Measurements from ENCODE around the gene LPP. TPM values are rescaled to one million over a fixed set of nuclear protein-coding genes. Genes with fewer than 3 reads are reported as not detected.

LPP gene
- total RNA-seq, 4 donors from 2014 or later, result 207 to 592 (median 406) TPM

DNA sequence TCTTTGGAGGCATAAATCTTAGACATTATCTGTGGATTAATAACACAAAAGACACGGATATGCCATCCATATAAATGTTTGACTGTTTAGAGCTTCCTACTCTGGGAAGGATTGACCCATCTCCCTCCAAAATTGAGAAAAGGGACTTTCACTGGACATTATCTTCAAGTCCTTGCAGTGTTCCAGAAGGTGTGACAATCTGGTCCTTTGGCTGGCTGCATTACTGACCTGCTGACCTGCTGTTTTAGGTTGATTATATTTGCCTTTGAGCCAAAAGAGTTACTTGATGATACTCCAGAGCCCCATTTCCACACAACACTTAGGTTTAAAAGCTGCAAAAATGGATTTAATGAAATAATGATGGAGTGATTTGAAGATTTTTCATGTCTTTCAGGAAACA, 504.6 kb downstream of the LPP start:
- Histone ChIP-seq H3K27ac (no peak overlapping the region), H3K36me3 (no peaks in the 10 kb centered on the region), H3K4me3 (no peak overlapping the region), H3K27me3 (no peaks in the 10 kb centered on the region), H3K9me3 (no peaks in the 10 kb centered on the region), H3K4me1 (peaks cover 0 to 10% (median 2%) of the 10 kb centered on the region in 4 donors)
- no peak for DNase-seq
- TF ChIP-seq POLR2A (IDR thresholded peaks at IDR 0.05) (no peak), EP300 (IDR thresholded peaks at IDR 0.05; ENCODE audit: low read depth) (no peak), POLR2AphosphoS5 (IDR thresholded peaks at IDR 0.05) (no peak)
- TF ChIP-seq, protein P1, sequence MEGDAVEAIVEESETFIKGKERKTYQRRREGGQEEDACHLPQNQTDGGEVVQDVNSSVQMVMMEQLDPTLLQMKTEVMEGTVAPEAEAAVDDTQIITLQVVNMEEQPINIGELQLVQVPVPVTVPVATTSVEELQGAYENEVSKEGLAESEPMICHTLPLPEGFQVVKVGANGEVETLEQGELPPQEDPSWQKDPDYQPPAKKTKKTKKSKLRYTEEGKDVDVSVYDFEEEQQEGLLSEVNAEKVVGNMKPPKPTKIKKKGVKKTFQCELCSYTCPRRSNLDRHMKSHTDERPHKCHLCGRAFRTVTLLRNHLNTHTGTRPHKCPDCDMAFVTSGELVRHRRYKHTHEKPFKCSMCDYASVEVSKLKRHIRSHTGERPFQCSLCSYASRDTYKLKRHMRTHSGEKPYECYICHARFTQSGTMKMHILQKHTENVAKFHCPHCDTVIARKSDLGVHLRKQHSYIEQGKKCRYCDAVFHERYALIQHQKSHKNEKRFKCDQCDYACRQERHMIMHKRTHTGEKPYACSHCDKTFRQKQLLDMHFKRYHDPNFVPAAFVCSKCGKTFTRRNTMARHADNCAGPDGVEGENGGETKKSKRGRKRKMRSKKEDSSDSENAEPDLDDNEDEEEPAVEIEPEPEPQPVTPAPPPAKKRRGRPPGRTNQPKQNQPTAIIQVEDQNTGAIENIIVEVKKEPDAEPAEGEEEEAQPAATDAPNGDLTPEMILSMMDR (IDR thresholded peaks at IDR 0.05), result no peak
- in situ Hi-C loops (cut with MboI; ENCODE audit: low pct_ligation_motif_present in 1 of 4, low pct_unique_long_range_greater_than_20kb in 1 of 4, low sequenced_read_pairs in 3 of 4) (no loop called here), intact Hi-C loops (cut with DNase I; ENCODE audit: low total_unique reads) (no loop called here)
- WGBS, 2 donors (ENCODE audit: low coverage in 1 of 2), result 75 to 100% methylated on average over 1 of the region's 1 CpG

GRCh38 chr3:188659449-188660090, 505.6 kb downstream of the LPP start:
- intact Hi-C loops (cut with DNase I; ENCODE audit: low total_unique reads), result no loop called here
- Histone ChIP-seq H3K27me3 (no peaks in the 10 kb centered on the region), H3K36me3 (no peaks in the 10 kb centered on the region), H3K27ac (no peak overlapping the region), H3K4me3 (no peak overlapping the region), H3K9me3 (no peaks in the 10 kb centered on the region), H3K4me1 (peaks cover 0 to 10% (median 2%) of the 10 kb centered on the region in 4 donors)
- TF ChIP-seq EP300 (IDR thresholded peaks at IDR 0.05; ENCODE audit: low read depth) (no peak), POLR2A (IDR thresholded peaks at IDR 0.05) (no peak), POLR2AphosphoS5 (IDR thresholded peaks at IDR 0.05) (no peak)
- TF ChIP-seq, protein P1 (IDR thresholded peaks at IDR 0.05), result no peak
- no peak for DNase-seq
- 80 to 82% methylated on average over 5 of the region's 5 CpGs for WGBS, 2 donors (ENCODE audit: low coverage in 1 of 2)
- in situ Hi-C loops (cut with MboI; ENCODE audit: low pct_ligation_motif_present in 1 of 4, low pct_unique_long_range_greater_than_20kb in 1 of 4, low sequenced_read_pairs in 3 of 4), result no loop called here

- no peaks in the 10 kb centered on the region for H3K9me3 ChIP-seq
- H3K27me3 ChIP-seq, result no peaks in the 10 kb centered on the region
- TF ChIP-seq POLR2AphosphoS5 (IDR thresholded peaks at IDR 0.05) (no peak), EP300 (IDR thresholded peaks at IDR 0.05; ENCODE audit: low read depth) (no peak), POLR2A (IDR thresholded peaks at IDR 0.05) (no peak)
- TF ChIP-seq, protein P1 (IDR thresholded peaks at IDR 0.05), result no peak
- DNase-seq, result no peak
- WGBS, 2 donors (ENCODE audit: low coverage in 1 of 2), result 94 to 100% methylated on average over 1 of the region's 1 CpG
- peaks cover 0 to 10% (median 2%) of the 10 kb centered on the region in 4 donors for H3K4me1 ChIP-seq
- in situ Hi-C loops (cut with MboI; ENCODE audit: low pct_ligation_motif_present in 1 of 4, low pct_unique_long_range_greater_than_20kb in 1 of 4, low sequenced_read_pairs in 3 of 4), result no loop called here
- no peak overlapping the region for H3K4me3 ChIP-seq
- H3K27ac ChIP-seq, result no peak overlapping the region
- intact Hi-C loops (cut with DNase I; ENCODE audit: low total_unique reads), result no loop called here
- no peaks in the 10 kb centered on the region for H3K36me3 ChIP-seq
Observed at GRCh38 chr3:188660415-188660814, 506.5 kb downstream of the LPP start.

DNA sequence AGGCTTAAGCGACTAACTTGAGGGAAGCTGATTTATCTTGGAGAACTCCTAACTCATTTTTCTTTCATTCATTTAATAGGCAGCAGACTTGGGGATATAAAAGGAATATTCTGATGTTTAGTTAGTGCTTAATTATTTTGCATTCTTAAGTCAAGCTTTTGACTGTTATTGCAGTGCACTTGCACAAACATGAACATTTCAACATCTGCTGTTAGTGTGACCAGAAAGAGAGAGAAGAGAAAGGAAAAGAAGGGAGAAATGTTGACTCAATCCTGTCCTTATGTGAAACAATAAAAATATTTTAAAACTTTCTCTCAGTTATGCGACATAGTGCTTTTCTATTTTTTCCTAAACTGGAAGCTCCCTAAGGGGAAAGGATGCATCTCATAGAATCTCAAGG, 507.8 kb downstream of the LPP start:
- TF ChIP-seq, protein P1 (IDR thresholded peaks at IDR 0.05), result no peak
- TF ChIP-seq POLR2A (IDR thresholded peaks at IDR 0.05) (no peak), POLR2AphosphoS5 (IDR thresholded peaks at IDR 0.05) (no peak), EP300 (IDR thresholded peaks at IDR 0.05; ENCODE audit: low read depth) (no peak)
- Histone ChIP-seq H3K4me1 (peaks cover 0 to 4% (median 2%) of the 10 kb centered on the region in 4 donors), H3K36me3 (no peaks in the 10 kb centered on the region), H3K9me3 (no peaks in the 10 kb centered on the region), H3K27ac (no peak overlapping the region), H3K4me3 (no peak overlapping the region), H3K27me3 (no peaks in the 10 kb centered on the region)
- DNase-seq, result no peak
- WGBS, 2 donors (ENCODE audit: low coverage in 1 of 2), result 81 to 88% methylated on average over 2 of the region's 2 CpGs
- intact Hi-C loops (cut with DNase I; ENCODE audit: low total_unique reads) (no loop called here), in situ Hi-C loops (cut with MboI; ENCODE audit: low pct_ligation_motif_present in 1 of 4, low pct_unique_long_range_greater_than_20kb in 1 of 4, low sequenced_read_pairs in 3 of 4) (no loop called here)
